Stimulated activated memory B cell treated with anti-CD40 and anti-IgM and Interleukin-4, amounts not matched to agents 10 μg/mL and 1 μg/mL and 100 μg/mL, for 72 hours (primary cell): ENCODE measurements around the gene CTH.
"Not testable (repeated sequence)": the region's sequence is repeated elsewhere in the genome, so short reads cannot be mapped to it uniquely, and the experiment has no call there.

ENCODE experiments used
- ATAC-seq: fragments of 150-1000 bp; cut with Tn5 transposase; 2 replicates; pipeline ENCODE4 v1.10.0; 2021
- H3K27ac Mint-ChIP-seq: one replicate; pipeline ENCODE4 v1.8.0; 2022; ENCODE audit warnings: mild to moderate bottlenecking, mixed read lengths
- H3K27me3 Mint-ChIP-seq: one replicate; pipeline ENCODE4 v1.8.0; 2022; ENCODE audit warnings: mixed read lengths
- H3K36me3 Mint-ChIP-seq: one replicate; pipeline ENCODE4 v1.8.0; 2022; ENCODE audit warnings: mixed read lengths
- H3K4me1 Mint-ChIP-seq: one replicate; pipeline ENCODE4 v1.8.0; 2022; ENCODE audit warnings: mixed read lengths
- H3K4me3 Mint-ChIP-seq: one replicate; pipeline ENCODE4 v1.8.0; 2022; ENCODE audit warnings: mild to moderate bottlenecking, moderate library complexity, mixed read lengths
- H3K9me3 Mint-ChIP-seq: one replicate; pipeline ENCODE4 v1.8.0; 2022; ENCODE audit warnings: mixed read lengths

Gene CTH

GRCh38 chr1:70392626-70393025, 18.4 kb upstream of the CTH start:
- Mint-ChIP-seq H3K9me3 (no peaks in the 10 kb centered on the region), H3K4me1 (no peaks in the 10 kb centered on the region), H3K27ac (no peak overlapping the region), H3K36me3 (no peaks in the 10 kb centered on the region), H3K27me3 (peaks cover 35% of the 10 kb centered on the region), H3K4me3 (no peak overlapping the region)
- ATAC-seq, result no peak

- Mint-ChIP-seq H3K27ac (no peak overlapping the region), H3K9me3 (no peaks in the 10 kb centered on the region), H3K36me3 (no peaks in the 10 kb centered on the region), H3K27me3 (peaks cover 25% of the 10 kb centered on the region), H3K4me1 (no peaks in the 10 kb centered on the region), H3K4me3 (no peak overlapping the region)
- no peak for ATAC-seq
Measured at GRCh38 chr1:70396607-70397006, 14.5 kb upstream of the CTH start.

DNA sequence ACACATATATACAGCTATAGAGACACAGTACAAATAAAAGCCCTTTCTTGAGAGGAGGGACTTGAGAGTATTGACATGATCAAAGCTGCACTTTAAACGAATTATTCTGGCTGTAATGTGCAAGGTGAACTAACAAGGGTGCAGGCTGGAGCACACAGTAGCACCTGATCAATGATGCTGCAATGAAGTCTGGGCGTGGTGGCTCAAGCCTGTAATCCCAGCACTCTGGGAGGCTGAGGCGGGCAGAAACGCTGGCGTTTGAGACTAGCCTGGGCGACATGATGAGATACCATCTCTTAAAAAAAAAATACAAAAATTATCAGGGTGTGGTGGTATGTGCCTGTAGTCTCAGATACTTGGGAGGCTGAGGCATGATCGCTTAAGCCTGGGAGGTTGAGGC, 14.1 kb upstream of the CTH start:
- H3K27ac Mint-ChIP-seq, result no peak overlapping the region
- peaks cover 25% of the 10 kb centered on the region for H3K27me3 Mint-ChIP-seq
- H3K4me3 Mint-ChIP-seq, result no peak overlapping the region
- no peaks in the 10 kb centered on the region for H3K4me1 Mint-ChIP-seq
- no peak for ATAC-seq
- no peaks in the 10 kb centered on the region for H3K9me3 Mint-ChIP-seq
- H3K36me3 Mint-ChIP-seq, result no peaks in the 10 kb centered on the region

GRCh38 chr1:70400335-70400734, 10.7 kb upstream of the CTH start:
- Mint-ChIP-seq H3K36me3 (no peaks in the 10 kb centered on the region), H3K9me3 (no peaks in the 10 kb centered on the region), H3K4me3 (no peak overlapping the region), H3K4me1 (no peaks in the 10 kb centered on the region), H3K27me3 (peaks cover 9% of the 10 kb centered on the region), H3K27ac (no peak overlapping the region)
- no peak for ATAC-seq

DNA sequence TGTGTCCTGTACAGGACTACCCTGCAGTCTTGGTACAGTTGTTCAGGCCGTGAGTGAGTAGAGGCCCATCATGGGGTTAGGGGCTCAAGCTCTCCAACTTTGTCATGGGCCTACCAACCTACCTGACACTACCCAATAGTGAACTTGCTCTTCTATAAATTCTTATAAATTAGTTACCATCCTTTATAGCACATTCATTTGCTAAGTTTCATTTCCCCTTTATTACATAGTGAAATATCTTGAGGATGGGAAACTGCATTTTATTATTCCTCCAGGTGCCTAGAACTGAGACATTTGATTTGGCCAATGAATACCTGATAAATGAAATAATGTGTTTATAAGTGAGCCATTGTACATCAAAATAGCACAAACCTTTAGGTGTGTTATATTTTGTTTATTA, 9.1 kb upstream of the CTH start:
- ATAC-seq, result no peak
- H3K9me3 Mint-ChIP-seq, result no peaks in the 10 kb centered on the region
- H3K4me3 Mint-ChIP-seq, result no peak overlapping the region
- H3K27ac Mint-ChIP-seq, result no peak overlapping the region
- no peaks in the 10 kb centered on the region for H3K4me1 Mint-ChIP-seq
- no peaks in the 10 kb centered on the region for H3K27me3 Mint-ChIP-seq
- no peaks in the 10 kb centered on the region for H3K36me3 Mint-ChIP-seq

- H3K4me1 Mint-ChIP-seq, result no peaks in the 10 kb centered on the region
- no peak overlapping the region for H3K4me3 Mint-ChIP-seq
- H3K36me3 Mint-ChIP-seq, result no peaks in the 10 kb centered on the region
- no peaks in the 10 kb centered on the region for H3K9me3 Mint-ChIP-seq
- H3K27me3 Mint-ChIP-seq, result no peaks in the 10 kb centered on the region
- no peak overlapping the region for H3K27ac Mint-ChIP-seq
- ATAC-seq, result no peak
Measured at GRCh38 chr1:70403759-70404158, 7.3 kb upstream of the CTH start.

GRCh38 chr1:70405780-70406416, 5.2 kb upstream of the CTH start:
- H3K27ac Mint-ChIP-seq, result no peak overlapping the region
- no peak for ATAC-seq
- H3K27me3 Mint-ChIP-seq, result no peaks in the 10 kb centered on the region
- H3K9me3 Mint-ChIP-seq, result no peaks in the 10 kb centered on the region
- no peak overlapping the region for H3K4me3 Mint-ChIP-seq
- no peaks in the 10 kb centered on the region for H3K36me3 Mint-ChIP-seq
- peaks cover 6% of the 10 kb centered on the region for H3K4me1 Mint-ChIP-seq

DNA sequence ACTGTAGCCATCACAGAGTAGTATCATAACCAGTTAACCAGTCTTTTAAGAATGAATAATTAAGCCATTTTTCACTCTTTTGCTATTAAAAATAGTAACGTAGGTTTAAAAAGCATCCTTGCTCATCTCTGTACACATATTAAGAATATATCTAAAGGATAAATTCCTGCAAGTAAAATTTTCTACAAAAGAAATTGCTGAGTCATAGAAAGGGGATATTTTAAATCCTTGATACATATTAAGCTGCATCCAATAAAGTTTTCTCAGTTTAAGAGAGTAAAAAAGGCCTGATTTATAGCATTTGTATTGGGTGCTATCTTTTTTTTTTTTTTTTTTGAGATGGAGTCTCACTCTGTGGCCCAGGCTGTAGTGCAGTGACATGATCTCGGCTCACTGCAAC, 1.9 kb upstream of the CTH start:
- no peaks in the 10 kb centered on the region for H3K9me3 Mint-ChIP-seq
- H3K4me3 Mint-ChIP-seq, result no peak overlapping the region
- no peaks in the 10 kb centered on the region for H3K36me3 Mint-ChIP-seq
- peaks cover 15% of the 10 kb centered on the region for H3K4me1 Mint-ChIP-seq
- H3K27me3 Mint-ChIP-seq, result no peaks in the 10 kb centered on the region
- no peak for ATAC-seq
- H3K27ac Mint-ChIP-seq, result no peak overlapping the region

GRCh38 chr1:70411360-70411844, 334 bp downstream of the CTH start:
- no peaks in the 10 kb centered on the region for H3K36me3 Mint-ChIP-seq
- peak overlapping the region; percentile 98 for H3K4me3 Mint-ChIP-seq
- peaks cover 15% of the 10 kb centered on the region for H3K4me1 Mint-ChIP-seq
- peak overlapping the region; percentile 97 for H3K27ac Mint-ChIP-seq
- H3K27me3 Mint-ChIP-seq, result no peaks in the 10 kb centered on the region
- peak; percentile 13 for ATAC-seq
- no peaks in the 10 kb centered on the region for H3K9me3 Mint-ChIP-seq

DNA sequence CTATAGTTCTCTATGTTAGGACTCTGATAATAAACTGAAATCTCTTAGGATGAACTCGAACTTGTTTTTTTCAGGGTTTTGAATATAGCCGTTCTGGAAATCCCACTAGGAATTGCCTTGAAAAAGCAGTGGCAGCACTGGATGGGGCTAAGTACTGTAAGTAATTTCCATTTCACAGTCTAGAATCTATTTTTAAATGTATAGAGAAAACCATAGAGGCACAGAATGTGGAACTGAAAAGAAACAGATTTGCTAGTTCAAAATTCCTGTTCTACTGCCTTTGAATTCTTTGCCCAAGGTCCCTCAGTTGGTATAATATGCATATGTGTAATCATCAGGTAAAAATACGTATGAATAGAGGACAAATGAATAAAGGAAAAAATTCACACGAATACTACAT, 4.8 kb downstream of the CTH start:
- Mint-ChIP-seq H3K4me3 (no peak overlapping the region), H3K4me1 (peaks cover 10% of the 10 kb centered on the region), H3K27ac (no peak overlapping the region), H3K9me3 (no peaks in the 10 kb centered on the region), H3K27me3 (no peaks in the 10 kb centered on the region), H3K36me3 (peaks cover 14% of the 10 kb centered on the region)
- ATAC-seq, result no peak

DNA sequence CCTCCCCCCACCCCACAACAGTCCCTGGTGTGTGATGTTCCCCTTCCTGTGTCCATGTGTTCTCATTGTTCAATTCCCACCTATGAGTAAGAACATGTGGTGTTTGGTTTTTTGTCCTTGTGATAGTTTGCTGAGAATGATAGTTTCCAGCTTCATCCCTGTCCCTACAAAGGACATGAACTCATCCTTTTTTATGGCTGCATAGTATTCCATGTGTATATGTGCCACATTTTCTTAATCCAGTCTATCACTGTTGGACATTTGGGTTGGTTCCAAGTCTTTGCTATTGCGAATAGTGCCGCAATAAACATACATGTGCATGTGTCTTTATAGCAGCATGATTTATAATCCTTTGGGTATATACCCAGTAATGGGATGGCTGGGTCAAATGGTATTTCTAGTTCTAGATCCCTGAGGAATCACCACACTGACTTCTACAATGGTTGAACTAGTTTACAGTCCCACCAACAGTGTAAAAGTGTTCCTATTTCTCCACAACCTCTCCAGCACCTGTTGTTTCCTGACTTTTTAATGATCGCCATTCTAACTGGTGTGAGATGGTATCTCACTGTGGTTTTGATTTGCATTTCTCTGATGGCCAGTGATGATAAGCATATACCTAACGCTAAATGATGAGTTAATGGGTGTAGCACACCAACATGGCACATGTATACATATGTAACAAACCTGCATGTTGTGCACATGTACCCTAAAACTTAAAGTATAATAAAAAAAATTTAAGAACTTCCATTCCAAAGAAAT, 8.1 kb downstream of the CTH start:
- not testable (repeated sequence) for H3K4me3 Mint-ChIP-seq, H3K27me3 Mint-ChIP-seq, H3K9me3 Mint-ChIP-seq, H3K4me1 Mint-ChIP-seq, H3K27ac Mint-ChIP-seq, ATAC-seq
- H3K36me3 Mint-ChIP-seq, result peaks cover 14% of the 10 kb centered on the region

- Mint-ChIP-seq H3K4me1 (no peaks in the 10 kb centered on the region), H3K36me3 (peaks cover 14% of the 10 kb centered on the region), H3K27me3 (no peaks in the 10 kb centered on the region), H3K27ac (no peak overlapping the region), H3K4me3 (no peak overlapping the region), H3K9me3 (no peaks in the 10 kb centered on the region)
- ATAC-seq, result no peak
Measured at GRCh38 chr1:70420320-70420719, 9.3 kb downstream of the CTH start.

DNA sequence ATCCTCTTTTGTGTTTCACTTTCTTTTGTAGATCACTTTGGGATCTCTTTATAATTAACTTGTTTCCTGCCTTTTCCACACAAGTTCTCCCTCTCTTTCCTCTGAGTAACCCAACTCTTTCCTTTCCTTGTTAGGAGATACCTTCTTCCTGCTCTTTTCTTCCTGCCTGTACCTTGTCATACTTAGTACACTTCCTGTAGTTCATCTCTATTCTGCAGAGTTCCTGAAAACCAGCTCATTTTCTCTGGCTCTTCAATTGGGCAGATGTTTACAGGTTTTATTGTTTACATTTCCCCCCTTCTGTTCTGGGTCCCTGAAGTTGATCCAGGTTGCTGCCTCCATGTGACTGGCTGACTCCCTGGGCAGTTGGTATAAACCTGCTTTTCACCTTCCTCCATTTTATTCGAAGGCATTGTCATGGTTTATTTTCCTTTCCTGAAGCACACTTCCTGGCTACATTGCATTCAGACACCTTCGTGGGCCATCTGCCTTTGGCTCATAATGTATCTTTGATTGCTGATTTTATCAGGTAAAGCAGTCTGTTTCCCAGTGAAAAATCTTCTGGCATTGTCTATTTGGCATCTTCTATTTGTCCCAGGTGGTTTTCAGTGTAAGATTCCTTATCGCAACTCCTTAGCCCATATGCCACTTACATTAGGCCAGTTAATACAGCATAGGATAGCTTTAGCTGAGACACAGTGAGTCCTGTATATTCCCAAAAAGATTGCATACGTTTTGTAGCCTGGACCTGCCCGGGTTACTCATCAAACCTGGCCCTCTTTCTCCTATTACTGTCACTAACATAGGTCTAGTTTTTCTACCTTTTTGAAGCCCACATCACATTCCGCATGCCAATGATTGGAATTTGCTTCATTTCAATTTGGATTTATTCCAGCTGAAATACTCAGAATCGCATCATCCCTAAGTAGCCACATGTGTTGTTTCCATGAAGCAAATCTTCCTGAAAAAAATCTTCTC, 15.4 kb downstream of the CTH start:
- Mint-ChIP-seq H3K27me3 (no peaks in the 10 kb centered on the region), H3K4me3 (no peak overlapping the region), H3K36me3 (peaks cover 17% of the 10 kb centered on the region), H3K4me1 (no peaks in the 10 kb centered on the region), H3K9me3 (no peaks in the 10 kb centered on the region), H3K27ac (no peak overlapping the region)
- ATAC-seq, result no peak

- H3K36me3 Mint-ChIP-seq, result peaks cover 28% of the 10 kb centered on the region
- no peaks in the 10 kb centered on the region for H3K4me1 Mint-ChIP-seq
- no peak overlapping the region for H3K4me3 Mint-ChIP-seq
- no peaks in the 10 kb centered on the region for H3K9me3 Mint-ChIP-seq
- no peak overlapping the region for H3K27ac Mint-ChIP-seq
- ATAC-seq, result no peak
- no peaks in the 10 kb centered on the region for H3K27me3 Mint-ChIP-seq
Measured at GRCh38 chr1:70427976-70428375, 16.9 kb downstream of the CTH start.

DNA sequence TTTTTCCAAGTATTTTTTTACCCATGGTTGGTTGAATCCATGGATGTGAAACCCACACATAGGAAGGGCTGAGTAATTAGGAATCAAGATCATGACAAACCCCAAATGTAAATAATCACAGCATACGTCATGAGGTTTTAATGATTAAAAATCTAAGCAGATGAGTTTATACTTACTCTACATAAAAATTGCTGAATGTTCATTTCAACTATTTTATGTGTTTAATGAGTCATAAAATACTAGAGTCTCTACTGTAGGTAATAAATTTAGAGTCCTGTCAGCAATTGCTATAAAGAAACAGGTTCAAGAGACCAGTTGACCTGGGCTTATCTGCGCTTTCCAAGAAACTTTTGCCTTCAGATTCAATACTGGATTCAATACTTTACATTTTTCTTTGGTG, 18.2 kb downstream of the CTH start:
- Mint-ChIP-seq H3K9me3 (no peaks in the 10 kb centered on the region), H3K4me3 (no peak overlapping the region), H3K36me3 (peaks cover 35% of the 10 kb centered on the region), H3K27me3 (no peaks in the 10 kb centered on the region), H3K4me1 (no peaks in the 10 kb centered on the region), H3K27ac (no peak overlapping the region)
- no peak for ATAC-seq
